GM12891 (cell line): ENCODE measurements around the gene IRX3.

Experiments
- POLR2A ChIP-seq: IDR thresholded peaks from 2 replicates; pipeline ENCODE4 v1.6.1; 2011; ENCODE audit warnings: low read depth, low read length, control low read depth
- POLR2AphosphoS5 ChIP-seq: IDR thresholded peaks from 2 replicates; pipeline ENCODE4 v1.6.1; 2011; ENCODE audit warnings: low read depth, low read length, control low read depth
- TAF1 ChIP-seq: IDR thresholded peaks from 2 replicates; pipeline ENCODE4 v1.6.1; 2011; ENCODE audit warnings: low read depth, low read length, control low read depth

- no peak for TF ChIP-seq POLR2AphosphoS5
- TF ChIP-seq TAF1, result no peak
- TF ChIP-seq POLR2A, result no peak
These were observed 793 bp upstream of the IRX3 start for GRCh38 chr16:54287131-54288029.
